HCT116 (cell line): Measurements from ENCODE around the gene ASNSD1. TPM values are rescaled to one million over a fixed set of nuclear protein-coding genes. Genes with fewer than 3 reads are reported as not detected.

Experiments used
- ATAC-seq: fragments of 200-7000 bp; cut with Tn5 transposase; 2 replicates; pipeline ENCODE4 v1.9.1; 2020; ENCODE audit warnings: mild to moderate bottlenecking, moderate library complexity
- BruUV-seq: library from RNA; stranded (reverse); fragments of 400-500 nt; replicated peaks from 2 replicates; lab custom pipeline; 2021; lab: Mats Ljungman, UMichigan
- CTCF ChIA-PET: fragments of 300-600 bp; sonication (Branson Sonifier 250); formaldehyde crosslinking; loops from one replicate; lab custom pipeline; 2021; ENCODE audit warnings: antibody characterized with exemption; lab: Charles Lee
- POLR2A ChIA-PET: fragments of 300-600, 350-600 bp; sonication (Branson Sonifier 250); formaldehyde crosslinking; loops from one replicate; lab custom pipeline; 2021; ENCODE audit warnings: antibody characterized with exemption; lab: Charles Lee
- RAD21 ChIA-PET, 2 experiments: fragments of 300-600 bp; sonication (Branson Sonifier 250); formaldehyde crosslinking; loops; one replicate each; lab custom pipeline; 2023; ENCODE audit warnings: low total read pairs in 2 of 2; ENCODE audit not compliant: uncharacterized antibody in 2 of 2, unreplicated experiment in 2 of 2, low non-redundant PET in 1 of 2; lab: Charles Lee
- DNase-seq: peaks from one replicate; pipeline ENCODE4 v3.0.0-alpha.2; 2010; ENCODE audit warnings: low read depth, low spot score
- H2AFZ ChIP-seq: fragments of 200-600 bp; shearing (Covaris generic), sonication (generic); 2 replicates; pipeline ENCODE4 v1.6.1; 2017; ENCODE audit warnings: low read depth, mixed run types, mixed read lengths, antibody characterized with exemption, low read length; ENCODE audit not compliant: poor library complexity, severe bottlenecking
- H3K27ac ChIP-seq: 2 replicates; pipeline ENCODE4 v1.5.1; 2012; ENCODE audit warnings: low read depth, low read length
- H3K27me3 ChIP-seq: fragments of 200-600 bp; sonication (generic); 2 replicates; pipeline ENCODE4 v1.6.1; 2016; ENCODE audit warnings: mixed run types, low read length, mixed read lengths; ENCODE audit not compliant: insufficient read depth
- H3K36me3 ChIP-seq, 2 experiments: fragments of 200-500 bp in 1 of 2; fragments of 200-600 bp in 1 of 2; sonication (Bioruptor generic) in 1 of 2; sonication (generic) in 1 of 2; 2 replicates each; pipeline versions ENCODE4 v1.5.1 to v1.6.1; 2014 to 2016; ENCODE audit warnings: low read length in 2 of 2, inconsistent platforms in 1 of 2, mixed read lengths in 1 of 2, mixed run types in 1 of 2; ENCODE audit not compliant: insufficient read depth in 2 of 2, control insufficient read depth in 1 of 2
- H3K4me1 ChIP-seq, 2 experiments: fragments of 200-600 bp in 1 of 2; sonication (generic) in 1 of 2; 2 replicates each; pipeline versions ENCODE4 v1.5.1 to v1.6.1; 2012 to 2017; ENCODE audit warnings: low read length in 2 of 2, inconsistent platforms in 1 of 2, mild to moderate bottlenecking in 1 of 2, mixed read lengths in 1 of 2, mixed run types in 1 of 2, moderate library complexity in 1 of 2; ENCODE audit not compliant: insufficient read depth in 2 of 2, control insufficient read depth in 1 of 2
- H3K4me2 ChIP-seq: fragments of 200-600 bp; sonication (generic); 2 replicates; pipeline ENCODE4 v1.6.1; 2017; ENCODE audit warnings: mixed run types, low read length, mixed read lengths
- H3K4me3 ChIP-seq, 2 experiments: fragments of 200-600 bp in 1 of 2; sonication (generic) in 1 of 2; replicated peaks in 1 of 2; 2 replicates each; pipeline ENCODE4 v1.5.1; 2011 to 2016; ENCODE audit warnings: low read length in 2 of 2, control low read depth in 1 of 2, low read depth in 1 of 2, mild to moderate bottlenecking in 1 of 2, mixed read lengths in 1 of 2, mixed run types in 1 of 2
- H3K79me2 ChIP-seq: fragments of 200-600 bp; sonication (generic); 2 replicates; pipeline ENCODE4 v1.6.1; 2017; ENCODE audit warnings: mild to moderate bottlenecking, mixed run types, low read length, moderate library complexity, mixed read lengths; ENCODE audit not compliant: insufficient read depth
- H3K9ac ChIP-seq: fragments of 200-600 bp; sonication (generic); 2 replicates; pipeline ENCODE4 v1.6.1; 2016; ENCODE audit warnings: low read length, mixed read lengths
- H3K9me2 ChIP-seq: fragments of 200-600 bp; sonication (generic), shearing (Covaris generic); 2 replicates; pipeline ENCODE4 v1.6.1; 2017; ENCODE audit warnings: mixed run types, mild to moderate bottlenecking, moderate library complexity; ENCODE audit not compliant: insufficient read depth
- H3K9me3 ChIP-seq, 2 experiments: fragments of 200-500 bp in 1 of 2; fragments of 200-600 bp in 1 of 2; sonication (Bioruptor generic) in 1 of 2; sonication (generic) in 1 of 2; 2 replicates each; pipeline ENCODE4 v1.6.1; 2014 to 2017; ENCODE audit warnings: low read length in 2 of 2, mixed read lengths in 2 of 2, inconsistent platforms in 1 of 2, low read depth in 1 of 2, mild to moderate bottlenecking in 1 of 2, mixed run types in 1 of 2, moderate library complexity in 1 of 2; ENCODE audit not compliant: control insufficient read depth in 1 of 2, insufficient read depth in 1 of 2
- H4K20me1 ChIP-seq: fragments of 200-600 bp; sonication (generic), shearing (Covaris generic); 2 replicates; pipeline ENCODE4 v1.6.1; 2017; ENCODE audit warnings: mixed run types, mild to moderate bottlenecking, moderate library complexity; ENCODE audit not compliant: insufficient read depth
- CBX3 ChIP-seq: IDR thresholded peaks from 2 replicates; pipeline ENCODE4 v1.6.1; 2012; ENCODE audit warnings: low read depth
- CEBPB ChIP-seq: IDR thresholded peaks from 2 replicates; pipeline ENCODE4 v1.6.1; 2012; ENCODE audit warnings: low read depth
- EGR1 ChIP-seq: IDR thresholded peaks from 2 replicates; pipeline ENCODE4 v1.6.1; 2012; ENCODE audit warnings: low read depth
- EZH2phosphoT487 ChIP-seq: fragments of 200-600 bp; IDR thresholded peaks from 2 replicates; pipeline ENCODE4 v1.6.1; 2018; ENCODE audit warnings: antibody characterized with exemption, borderline replicate concordance
- POLR2A ChIP-seq: IDR thresholded peaks from 2 replicates; pipeline ENCODE4 v1.7.0; 2011; ENCODE audit warnings: borderline replicate concordance; ENCODE audit not compliant: insufficient read depth, insufficient read length; ENCODE audit errors: extremely low read depth
- RAD21 ChIP-seq: IDR thresholded peaks from 2 replicates; pipeline ENCODE4 v1.6.1; 2012; ENCODE audit warnings: low read depth, mild to moderate bottlenecking
- SP1 ChIP-seq: IDR thresholded peaks from 2 replicates; pipeline ENCODE4 v1.6.1; 2012; ENCODE audit warnings: low read depth
- SRF ChIP-seq: IDR thresholded peaks from 2 replicates; pipeline ENCODE4 v1.6.1; 2012; ENCODE audit warnings: low read depth
- TCF7L2 ChIP-seq: IDR thresholded peaks from 2 replicates; pipeline ENCODE4 v1.7.0; 2011; ENCODE audit warnings: borderline replicate concordance, inconsistent platforms; ENCODE audit not compliant: insufficient read depth, insufficient read length; ENCODE audit errors: extremely low read depth
- YY1 ChIP-seq: IDR thresholded peaks from 2 replicates; pipeline ENCODE4 v1.6.1; 2011; ENCODE audit warnings: low read length, low read depth, moderate library complexity, mild to moderate bottlenecking; ENCODE audit not compliant: insufficient replicate concordance; ENCODE audit errors: extremely low read depth
- intact Hi-C: fragments of 100-400 bp; cut with micrococcal nuclease; formaldehyde crosslinking; loops from 2 replicates; pipeline ENCODE4 v1.10.0; 2022
- total RNA-seq: library from RNA; stranded (reverse); gene quantifications from one replicate; pipeline ENCODE4 v1.2.1, GENCODE V29; 2021; ENCODE audit not compliant: unreplicated experiment
- TF ChIP-seq, protein P1 (sequence below): IDR thresholded peaks from 2 replicates; pipeline ENCODE4 v1.6.1; 2012
- TF ChIP-seq, protein P2 (sequence below): IDR thresholded peaks from 2 replicates; pipeline ENCODE4 v1.6.1; 2012
- TF ChIP-seq, protein P3 (sequence below): IDR thresholded peaks from 2 replicates; pipeline ENCODE4 v1.6.1; 2012; ENCODE audit warnings: low read depth
- TF ChIP-seq, protein P4 (sequence below), 3 experiments: fragments of 200-600 bp in 1 of 3; sonication (generic) in 1 of 3; IDR thresholded peaks in 2 of 3; conservative IDR thresholded peaks in 1 of 3; 2 replicates each; pipeline ENCODE4 v1.5.1; 2012 to 2017; ENCODE audit warnings: low read depth in 2 of 3, low read length in 2 of 3, antibody characterized with exemption in 1 of 3, borderline replicate concordance in 1 of 3, control low read depth in 1 of 3, mild to moderate bottlenecking in 1 of 3, mixed read lengths in 1 of 3, mixed run types in 1 of 3, moderate library complexity in 1 of 3; ENCODE audit not compliant: insufficient read depth in 1 of 3

ASNSD1 gene
- total RNA-seq, 1 experiment from 2014 or later = 33.6 TPM

DNA sequence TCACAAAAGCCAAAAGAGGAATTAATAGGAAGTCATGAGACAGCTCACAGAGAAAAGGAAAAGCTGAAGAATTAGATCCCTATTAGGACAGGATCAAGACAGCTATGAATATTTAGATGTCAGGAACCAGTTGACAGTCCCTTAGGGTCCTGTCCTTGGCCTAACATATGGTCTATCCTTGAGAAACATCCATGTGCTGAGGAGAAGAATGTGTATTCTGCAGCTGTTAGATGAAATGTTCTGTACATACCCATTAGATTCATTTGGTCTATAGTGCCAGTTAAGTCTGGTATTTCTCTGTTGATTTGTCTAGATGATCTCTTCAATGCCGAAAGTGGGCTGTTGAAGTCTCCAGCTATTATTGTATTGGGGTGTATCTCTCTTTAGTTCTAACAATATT, 43.1 kb upstream of the ASNSD1 start:
- no TSS peak for BruUV-seq
- POLR2A ChIA-PET = no interaction called here
- RAD21 ChIA-PET = no interaction called here
- no peaks in the 10 kb centered on the region for H4K20me1 ChIP-seq
- H3K27me3 ChIP-seq = no peaks in the 10 kb centered on the region
- TF ChIP-seq POLR2A (no peak), TCF7L2 (no peak), SP1 (no peak), YY1 (no peak), CBX3 (no peak), RAD21 (no peak), EGR1 (no peak), CEBPB (no peak), SRF (no peak), EZH2phosphoT487 (no peak)
- TF ChIP-seq, protein P1, sequence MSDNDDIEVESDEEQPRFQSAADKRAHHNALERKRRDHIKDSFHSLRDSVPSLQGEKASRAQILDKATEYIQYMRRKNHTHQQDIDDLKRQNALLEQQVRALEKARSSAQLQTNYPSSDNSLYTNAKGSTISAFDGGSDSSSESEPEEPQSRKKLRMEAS = no peak
- TF ChIP-seq, protein P2, sequence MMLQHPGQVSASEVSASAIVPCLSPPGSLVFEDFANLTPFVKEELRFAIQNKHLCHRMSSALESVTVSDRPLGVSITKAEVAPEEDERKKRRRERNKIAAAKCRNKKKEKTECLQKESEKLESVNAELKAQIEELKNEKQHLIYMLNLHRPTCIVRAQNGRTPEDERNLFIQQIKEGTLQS = no peak
- TF ChIP-seq, protein P3, sequence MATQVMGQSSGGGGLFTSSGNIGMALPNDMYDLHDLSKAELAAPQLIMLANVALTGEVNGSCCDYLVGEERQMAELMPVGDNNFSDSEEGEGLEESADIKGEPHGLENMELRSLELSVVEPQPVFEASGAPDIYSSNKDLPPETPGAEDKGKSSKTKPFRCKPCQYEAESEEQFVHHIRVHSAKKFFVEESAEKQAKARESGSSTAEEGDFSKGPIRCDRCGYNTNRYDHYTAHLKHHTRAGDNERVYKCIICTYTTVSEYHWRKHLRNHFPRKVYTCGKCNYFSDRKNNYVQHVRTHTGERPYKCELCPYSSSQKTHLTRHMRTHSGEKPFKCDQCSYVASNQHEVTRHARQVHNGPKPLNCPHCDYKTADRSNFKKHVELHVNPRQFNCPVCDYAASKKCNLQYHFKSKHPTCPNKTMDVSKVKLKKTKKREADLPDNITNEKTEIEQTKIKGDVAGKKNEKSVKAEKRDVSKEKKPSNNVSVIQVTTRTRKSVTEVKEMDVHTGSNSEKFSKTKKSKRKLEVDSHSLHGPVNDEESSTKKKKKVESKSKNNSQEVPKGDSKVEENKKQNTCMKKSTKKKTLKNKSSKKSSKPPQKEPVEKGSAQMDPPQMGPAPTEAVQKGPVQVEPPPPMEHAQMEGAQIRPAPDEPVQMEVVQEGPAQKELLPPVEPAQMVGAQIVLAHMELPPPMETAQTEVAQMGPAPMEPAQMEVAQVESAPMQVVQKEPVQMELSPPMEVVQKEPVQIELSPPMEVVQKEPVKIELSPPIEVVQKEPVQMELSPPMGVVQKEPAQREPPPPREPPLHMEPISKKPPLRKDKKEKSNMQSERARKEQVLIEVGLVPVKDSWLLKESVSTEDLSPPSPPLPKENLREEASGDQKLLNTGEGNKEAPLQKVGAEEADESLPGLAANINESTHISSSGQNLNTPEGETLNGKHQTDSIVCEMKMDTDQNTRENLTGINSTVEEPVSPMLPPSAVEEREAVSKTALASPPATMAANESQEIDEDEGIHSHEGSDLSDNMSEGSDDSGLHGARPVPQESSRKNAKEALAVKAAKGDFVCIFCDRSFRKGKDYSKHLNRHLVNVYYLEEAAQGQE = no peak
- TF ChIP-seq, protein P4, sequence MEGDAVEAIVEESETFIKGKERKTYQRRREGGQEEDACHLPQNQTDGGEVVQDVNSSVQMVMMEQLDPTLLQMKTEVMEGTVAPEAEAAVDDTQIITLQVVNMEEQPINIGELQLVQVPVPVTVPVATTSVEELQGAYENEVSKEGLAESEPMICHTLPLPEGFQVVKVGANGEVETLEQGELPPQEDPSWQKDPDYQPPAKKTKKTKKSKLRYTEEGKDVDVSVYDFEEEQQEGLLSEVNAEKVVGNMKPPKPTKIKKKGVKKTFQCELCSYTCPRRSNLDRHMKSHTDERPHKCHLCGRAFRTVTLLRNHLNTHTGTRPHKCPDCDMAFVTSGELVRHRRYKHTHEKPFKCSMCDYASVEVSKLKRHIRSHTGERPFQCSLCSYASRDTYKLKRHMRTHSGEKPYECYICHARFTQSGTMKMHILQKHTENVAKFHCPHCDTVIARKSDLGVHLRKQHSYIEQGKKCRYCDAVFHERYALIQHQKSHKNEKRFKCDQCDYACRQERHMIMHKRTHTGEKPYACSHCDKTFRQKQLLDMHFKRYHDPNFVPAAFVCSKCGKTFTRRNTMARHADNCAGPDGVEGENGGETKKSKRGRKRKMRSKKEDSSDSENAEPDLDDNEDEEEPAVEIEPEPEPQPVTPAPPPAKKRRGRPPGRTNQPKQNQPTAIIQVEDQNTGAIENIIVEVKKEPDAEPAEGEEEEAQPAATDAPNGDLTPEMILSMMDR (IDR thresholded peaks at IDR 0.05 in 2 of 3, conservative IDR thresholded peaks at IDR 0.05 in 1 of 3; ENCODE audit: borderline replicate concordance in 1 of 3, insufficient read depth in 1 of 3, low read depth in 2 of 3, low read length in 2 of 3) = no peak
- TF ChIP-seq, all 23 proteins: peak for 0
- no peak for ATAC-seq
- H2AFZ ChIP-seq = no peak overlapping the region
- H3K27ac ChIP-seq = no peak overlapping the region
- no peaks in the 10 kb centered on the region for H3K9me2 ChIP-seq
- no peaks in the 10 kb centered on the region for H3K79me2 ChIP-seq
- no peak overlapping the region for H3K4me2 ChIP-seq
- no peak overlapping the region for H3K9ac ChIP-seq
- H3K36me3 ChIP-seq = no peaks in the 10 kb centered on the region
- H3K9me3 ChIP-seq = no peaks in the 10 kb centered on the region
- H3K4me3 ChIP-seq = no peak overlapping the region
- DNase-seq = no peak
- H3K4me1 ChIP-seq = no peaks in the 10 kb centered on the region
- intact Hi-C loops = no loop called here
- CTCF ChIA-PET = no interaction called here
